Activated effector memory CD4-positive, alpha-beta T cell treated with Interleukin-2 at 50 U/mL for 16 hours (primary cell): ENCODE measurements around the gene ZNF579.
"Not testable (repeated sequence)": the region's sequence is repeated elsewhere in the genome, so short reads cannot be mapped to it uniquely, and the experiment has no call there.

Experiments used
- DNase-seq: peaks from one replicate; pipeline ENCODE4 v3.0.0-alpha.2; 2020

The ZNF579 gene

DNA sequence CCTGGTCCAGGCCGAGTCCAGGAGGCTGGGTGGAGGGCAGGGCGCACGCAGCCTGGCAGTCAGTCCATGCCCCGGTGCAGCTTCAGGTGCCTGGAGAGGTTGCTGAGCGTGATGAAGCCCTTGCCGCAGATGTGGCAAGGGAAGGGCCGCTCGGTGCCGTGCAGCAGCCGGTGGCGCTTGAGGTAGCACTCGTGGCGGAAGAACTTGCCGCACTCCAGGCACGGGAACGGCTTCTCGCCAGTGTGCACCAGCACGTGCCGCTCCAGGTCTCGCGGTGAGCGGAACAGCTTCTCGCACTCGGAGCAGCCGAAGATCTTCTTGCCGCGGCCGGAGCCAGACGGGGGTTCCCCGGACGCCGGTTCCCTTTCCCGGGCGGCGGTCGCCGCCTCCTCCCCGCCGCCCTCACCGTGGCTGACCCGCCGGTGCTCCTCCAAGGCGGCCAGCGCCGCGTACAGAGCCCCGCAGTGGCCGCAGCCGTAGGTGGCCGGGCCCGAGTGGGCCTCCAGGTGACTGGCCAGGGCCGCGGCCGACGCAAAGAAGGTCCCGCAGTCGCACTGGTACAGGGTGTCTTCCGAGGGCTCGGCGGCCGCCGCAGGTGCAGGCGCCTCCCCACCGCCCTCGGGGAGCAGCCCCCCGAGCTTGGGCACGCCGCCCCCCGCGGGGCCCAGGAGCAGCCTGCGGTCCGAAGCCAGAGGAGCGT is 11.9 kb upstream of the ZNF579 start:
- no peak for DNase-seq

DNA sequence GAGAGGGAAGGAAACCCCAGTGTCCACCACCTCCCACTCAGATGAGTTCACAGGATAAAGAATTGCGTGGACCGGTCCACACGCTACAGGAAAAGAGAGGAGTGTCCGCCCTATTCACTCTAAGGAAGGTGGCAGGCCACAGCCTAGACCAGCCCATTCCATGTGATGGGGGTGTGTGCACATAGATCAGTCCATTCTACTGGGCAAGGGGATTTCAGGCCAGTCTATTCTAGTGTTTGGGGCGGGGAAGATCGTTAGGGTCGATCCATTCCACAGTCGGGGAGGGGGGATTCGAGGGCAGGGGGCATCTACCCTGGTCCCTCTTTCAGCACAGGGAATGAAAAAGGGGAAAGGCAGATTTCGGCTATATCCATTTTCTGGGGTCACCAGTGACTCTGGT is 10.9 kb upstream of the ZNF579 start:
- DNase-seq: no peak

DNA sequence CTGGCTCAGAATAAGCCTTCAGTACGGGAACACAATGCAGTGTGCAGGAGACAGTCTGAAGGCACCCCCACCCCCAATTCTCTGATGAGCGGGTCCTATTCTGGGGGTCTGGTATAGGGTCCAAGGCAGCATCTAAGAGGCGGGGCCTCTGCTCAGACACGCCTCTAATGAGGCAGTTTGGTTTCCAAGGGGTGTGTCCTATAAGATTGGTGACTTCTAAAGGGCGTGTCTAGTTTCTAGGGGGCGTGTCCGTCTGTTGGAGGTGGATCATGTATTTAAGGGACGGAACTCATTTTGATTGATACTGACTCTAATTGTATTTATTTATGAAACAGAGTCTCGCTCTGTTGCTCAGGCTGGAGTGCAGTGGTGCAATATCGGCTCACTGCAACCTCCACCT is 10.0 kb upstream of the ZNF579 start:
- DNase-seq: no peak

DNA sequence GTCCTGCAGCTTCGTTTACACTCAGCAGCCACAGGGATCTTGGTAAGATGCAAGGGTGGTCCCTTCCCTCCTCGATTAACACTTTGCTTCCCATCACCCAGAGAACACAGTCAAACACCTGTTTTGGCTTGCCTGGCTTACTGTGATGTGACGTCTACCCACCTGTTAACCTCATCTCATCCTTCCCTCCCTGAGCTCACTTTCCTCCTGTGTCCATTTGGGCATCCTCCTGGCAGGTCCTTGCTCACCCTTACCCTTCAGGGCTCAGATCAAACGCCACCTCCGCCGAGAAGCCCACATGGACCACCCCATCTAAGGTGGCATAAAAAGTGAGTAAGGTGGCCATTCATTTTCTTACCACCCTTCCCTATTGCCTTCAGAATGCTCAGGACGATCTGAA is 9.5 kb upstream of the ZNF579 start:
- DNase-seq: no peak

DNA sequence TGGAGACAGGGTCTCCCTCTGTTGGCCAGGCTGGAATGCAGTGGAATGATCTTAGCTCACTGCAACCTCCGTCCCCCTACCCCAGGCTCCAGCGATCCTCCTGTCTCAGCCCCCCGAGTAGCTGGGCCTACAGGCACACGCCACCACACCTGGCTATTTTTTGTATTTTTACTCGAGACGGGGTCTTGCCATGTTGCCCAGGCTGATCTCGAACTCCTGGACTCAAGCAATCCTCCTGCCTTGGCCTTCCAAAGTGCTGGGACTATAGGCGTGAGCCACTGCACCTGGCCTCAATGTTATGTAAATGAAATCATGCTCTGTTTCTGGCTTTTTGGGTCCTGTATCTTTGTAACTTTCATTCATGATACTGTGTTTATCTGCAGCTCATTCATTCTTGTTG is 8.1 kb upstream of the ZNF579 start:
- DNase-seq: no peak

DNA sequence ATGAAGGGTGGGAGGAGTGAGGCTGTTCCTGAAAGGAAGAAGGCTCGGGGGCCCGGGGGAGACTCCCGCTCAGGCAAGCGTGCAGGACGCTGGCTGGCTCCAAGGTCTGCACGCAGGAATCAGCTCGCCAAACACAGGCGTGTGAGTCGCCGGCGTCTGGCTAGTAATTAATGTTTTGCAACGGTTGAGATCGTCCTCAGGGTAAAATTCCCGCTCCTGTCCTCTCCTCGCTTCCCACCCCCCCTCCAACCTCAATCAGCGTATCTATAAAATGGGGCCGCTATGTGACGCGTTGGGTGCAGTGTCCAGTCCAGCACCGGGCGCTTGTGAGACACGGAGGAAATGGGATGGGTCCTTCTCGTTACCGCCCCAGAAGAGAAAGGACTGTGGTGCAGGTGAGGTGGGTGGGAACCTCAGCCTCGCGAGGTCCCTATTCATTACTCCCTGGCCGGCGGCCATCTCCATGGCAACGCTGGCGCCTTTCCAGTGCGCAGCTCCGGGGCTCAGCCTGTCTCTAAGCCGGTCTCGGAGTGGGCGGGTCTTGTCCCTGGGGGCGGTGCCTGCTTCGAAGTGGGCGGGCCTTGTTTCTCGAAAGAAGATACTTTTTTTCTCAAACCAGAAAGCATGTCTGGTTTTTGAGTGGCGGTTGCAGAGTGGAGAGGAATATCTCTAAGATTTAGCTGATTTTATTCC is 6.5 kb upstream of the ZNF579 start:
- peak; percentile 83 for DNase-seq

DNA sequence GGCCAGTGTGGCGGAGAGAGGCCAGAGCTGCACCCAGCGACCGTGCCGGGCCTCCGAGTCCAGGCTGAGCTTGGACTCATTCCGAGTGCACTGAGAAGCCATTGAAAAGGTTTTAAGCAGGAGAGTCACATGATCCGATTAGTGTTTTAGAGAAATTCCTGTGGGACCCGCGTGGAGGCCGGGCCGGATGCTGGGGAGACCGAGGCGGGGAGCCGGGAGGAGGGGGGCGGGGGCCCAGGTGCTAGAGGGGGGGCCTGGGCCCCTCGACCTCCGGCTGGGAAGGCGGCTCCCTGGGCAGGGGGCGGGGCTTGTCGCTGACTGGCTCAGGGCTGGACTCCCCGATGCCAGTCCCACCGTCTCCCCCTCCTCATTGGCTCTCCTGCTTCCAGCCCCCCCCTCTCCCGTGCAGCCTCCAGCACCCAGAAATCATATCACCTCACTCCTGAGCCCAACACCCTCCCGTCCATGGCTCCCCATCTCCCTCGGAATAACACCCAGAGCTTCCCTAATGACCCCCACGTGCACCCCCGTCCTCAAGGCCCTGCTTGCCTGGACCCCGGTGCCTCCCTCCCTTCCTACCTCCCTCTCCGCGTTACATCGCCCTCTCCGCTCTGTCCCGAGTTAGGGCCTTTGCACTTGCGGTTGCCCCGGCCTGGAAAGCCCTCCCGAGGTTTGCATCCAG is 5.2 kb upstream of the ZNF579 start:
- DNase-seq: peak; percentile 17

DNA sequence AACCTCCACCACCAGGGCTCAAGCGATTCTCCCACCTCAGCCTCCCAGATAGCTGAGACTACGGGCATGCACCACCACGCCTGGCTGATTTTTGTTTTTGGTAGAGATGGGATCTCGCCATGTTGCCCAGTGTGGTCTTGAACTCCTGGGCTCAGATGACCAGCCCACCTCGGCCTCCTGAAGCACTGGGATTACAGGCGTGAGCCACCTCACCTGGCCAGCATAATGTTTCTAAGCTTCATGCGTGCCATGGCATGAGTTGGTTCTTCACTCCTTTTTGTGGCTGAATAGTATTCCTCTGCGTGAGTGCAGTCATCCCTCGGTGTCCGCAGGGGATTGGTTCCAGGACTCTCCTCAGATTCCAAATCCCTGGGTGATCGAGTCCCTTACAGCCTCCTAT is 4.2 kb upstream of the ZNF579 start:
- no peak for DNase-seq

DNA sequence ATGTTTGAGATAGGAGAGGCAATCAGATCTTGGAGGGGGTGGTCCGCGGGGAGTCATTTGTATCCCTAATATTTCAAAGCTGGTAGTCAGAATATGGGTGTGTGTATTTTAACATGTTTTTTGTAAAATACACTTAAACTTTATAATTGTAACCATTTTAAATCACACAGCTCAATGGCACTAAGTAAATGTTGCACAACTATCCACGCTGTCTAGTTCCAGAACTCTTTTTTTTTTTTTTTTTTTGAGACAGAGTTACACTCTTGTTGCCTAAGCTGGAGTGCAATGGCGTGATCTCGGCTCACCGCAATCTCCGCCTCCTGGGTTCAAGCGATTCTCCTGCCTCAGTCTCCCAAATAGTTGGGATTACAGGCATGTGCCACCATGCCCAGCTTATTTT is 3.2 kb upstream of the ZNF579 start:
- not testable (repeated sequence) for DNase-seq

DNA sequence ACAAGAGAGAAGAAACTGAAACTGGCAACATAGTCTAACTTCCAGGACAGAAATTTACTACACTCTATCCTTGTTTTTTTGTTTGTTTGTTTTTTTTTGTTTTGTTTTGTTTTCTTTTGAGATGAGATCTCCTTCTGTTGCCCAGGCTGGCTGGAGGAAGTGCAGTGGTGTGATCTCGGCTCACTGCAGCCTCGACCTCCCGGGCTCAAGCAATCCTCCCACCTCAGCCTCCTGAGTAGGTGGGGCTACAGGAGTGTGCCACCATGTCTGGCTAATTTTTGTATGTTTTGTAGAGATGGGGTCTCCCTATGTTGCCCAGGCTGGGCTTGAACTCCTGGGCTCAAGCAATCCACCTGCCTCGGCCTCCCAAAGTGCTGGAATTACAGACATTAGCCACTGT is 1.6 kb upstream of the ZNF579 start:
- not testable (repeated sequence) for DNase-seq

DNA sequence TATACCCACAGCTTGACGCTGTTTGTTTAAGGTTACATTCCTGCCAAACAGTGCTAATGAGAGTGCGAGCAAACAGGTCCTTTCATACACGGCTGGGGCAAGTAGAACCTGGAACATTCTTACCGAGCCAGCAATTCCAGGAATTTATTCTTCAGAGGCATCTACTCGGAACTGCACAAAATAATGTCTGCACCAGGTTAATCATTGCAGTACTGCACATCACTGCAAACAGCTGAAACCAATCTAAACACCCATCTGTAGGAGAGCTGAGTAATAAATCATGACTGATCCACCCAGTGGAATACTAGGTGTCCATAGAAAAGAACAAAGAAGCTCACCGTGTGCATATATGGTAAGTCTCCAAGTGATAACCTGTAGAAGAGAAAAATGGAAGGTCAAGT is 1.2 kb upstream of the ZNF579 start:
- DNase-seq: no peak

DNA sequence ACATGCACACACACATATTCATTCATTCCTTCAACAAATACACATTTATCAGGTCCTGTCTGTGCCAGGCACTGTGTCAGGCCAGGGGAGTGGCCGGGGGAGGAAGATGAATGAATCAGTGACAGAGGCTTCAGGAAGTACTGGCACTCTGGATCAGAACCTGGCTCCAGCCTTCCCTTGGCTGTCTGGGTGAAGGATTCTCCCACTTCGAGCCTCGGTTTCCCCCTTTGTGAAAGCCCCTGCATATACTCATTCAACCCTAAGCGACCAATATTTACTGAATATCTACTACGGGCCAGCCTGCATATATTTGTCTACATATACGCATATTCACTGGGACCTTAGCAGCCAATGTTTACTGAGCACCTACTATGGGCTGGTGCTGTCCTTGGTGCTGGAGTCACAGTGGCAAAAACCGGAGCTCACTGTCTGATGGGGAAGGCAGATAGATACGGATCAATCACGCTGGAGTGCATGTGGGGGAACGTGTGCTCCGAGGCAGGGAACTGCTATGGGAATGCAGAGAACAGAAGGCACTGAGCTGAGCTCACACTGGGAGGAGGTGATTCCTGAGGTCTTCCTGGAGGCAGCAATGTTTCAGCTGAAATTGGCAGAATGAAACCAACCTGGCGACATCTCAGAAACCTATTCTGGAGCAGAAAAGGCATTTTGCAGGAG is 636 bp upstream of the ZNF579 start:
- DNase-seq: no peak

DNA sequence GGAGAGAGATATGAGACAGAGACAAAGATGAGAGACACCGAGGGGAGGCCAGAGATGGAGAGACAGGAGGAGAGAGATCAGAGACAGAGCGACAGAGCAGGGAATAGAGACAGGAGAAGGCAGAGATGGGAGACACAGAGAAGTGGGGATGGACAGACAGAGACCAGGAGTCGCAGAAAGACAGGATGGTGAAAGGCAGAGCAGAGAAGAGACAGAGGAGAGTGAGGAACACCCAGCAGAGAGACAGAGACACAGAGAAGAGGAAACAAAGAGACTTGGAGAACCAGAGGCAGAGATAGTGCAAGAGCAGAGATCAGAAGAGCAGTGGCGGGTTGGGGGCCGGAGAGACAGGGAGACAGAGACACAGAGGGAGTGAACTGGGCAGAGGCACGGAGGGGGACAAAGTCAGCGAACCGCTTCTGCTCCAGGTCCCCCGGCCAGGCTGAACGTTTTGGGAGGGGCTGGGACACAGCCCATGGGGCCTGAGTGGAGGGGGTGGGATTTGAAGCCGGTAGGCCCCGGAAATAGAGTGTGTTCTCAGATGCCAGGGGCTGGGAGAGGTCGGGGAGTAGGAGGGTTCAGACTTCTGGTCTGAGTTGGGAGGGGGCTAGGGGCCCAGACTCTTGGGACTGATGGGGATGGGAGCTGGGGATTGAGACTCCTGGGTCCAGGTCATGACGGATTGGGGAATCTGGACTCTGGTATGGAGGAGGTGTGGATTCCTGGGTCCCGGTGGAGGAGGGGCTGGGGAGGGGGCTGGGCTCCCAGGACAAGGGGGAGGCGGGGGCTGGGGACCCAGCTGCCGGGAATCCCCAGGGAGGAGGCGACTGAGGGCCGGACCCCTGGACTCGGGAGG is 654 bp downstream of the ZNF579 start:
- no peak for DNase-seq

DNA sequence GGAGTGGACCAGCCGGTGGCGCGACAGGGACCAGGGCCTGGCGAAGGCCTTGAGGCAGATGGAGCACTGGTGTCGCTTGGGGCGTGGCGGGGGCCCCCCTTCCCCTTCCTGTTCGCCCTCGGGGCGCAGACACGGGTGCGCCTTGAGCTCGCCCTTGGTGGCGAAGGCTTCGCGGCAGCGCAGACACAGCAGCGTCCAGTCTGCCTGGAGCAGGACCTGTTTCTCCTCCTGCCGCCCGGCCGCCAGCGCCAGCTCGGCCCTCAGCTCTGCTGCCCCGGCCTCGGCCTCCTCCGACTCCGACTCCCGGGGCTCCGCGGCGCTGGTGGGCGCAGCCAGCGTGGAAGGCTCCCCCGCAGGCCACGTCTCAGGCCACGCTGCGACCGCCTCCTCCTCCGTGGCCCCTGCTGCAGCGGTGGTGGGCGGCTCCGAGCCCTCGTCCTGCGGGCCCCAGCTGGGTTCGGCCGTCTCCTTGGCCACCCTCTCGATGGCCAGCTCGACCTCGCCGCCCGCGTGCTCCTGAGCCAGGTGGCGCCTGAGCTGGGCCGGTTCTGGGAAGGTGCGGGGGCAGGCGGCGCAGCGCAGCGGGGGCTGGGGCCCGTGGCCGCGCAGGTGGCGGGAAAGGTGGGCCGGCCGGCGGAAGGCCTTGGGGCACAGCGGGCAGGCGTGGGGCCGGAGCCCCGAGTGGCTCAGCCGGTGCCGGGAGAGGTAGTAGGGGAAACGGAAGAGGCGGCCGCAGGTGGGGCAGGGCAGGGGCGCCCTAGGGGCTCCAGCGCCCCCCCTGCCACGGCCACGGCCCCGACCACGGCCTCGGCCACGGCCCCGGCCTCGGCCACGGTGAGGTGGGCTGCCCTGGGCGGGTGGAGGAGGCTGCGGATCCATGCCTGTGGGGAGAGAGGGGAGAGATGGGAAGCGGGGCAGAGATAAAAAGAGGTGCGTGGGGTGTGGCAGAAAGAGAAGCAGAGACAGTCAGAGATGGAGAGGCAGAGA is 1.6 kb downstream of the ZNF579 start:
- no peak for DNase-seq

DNA sequence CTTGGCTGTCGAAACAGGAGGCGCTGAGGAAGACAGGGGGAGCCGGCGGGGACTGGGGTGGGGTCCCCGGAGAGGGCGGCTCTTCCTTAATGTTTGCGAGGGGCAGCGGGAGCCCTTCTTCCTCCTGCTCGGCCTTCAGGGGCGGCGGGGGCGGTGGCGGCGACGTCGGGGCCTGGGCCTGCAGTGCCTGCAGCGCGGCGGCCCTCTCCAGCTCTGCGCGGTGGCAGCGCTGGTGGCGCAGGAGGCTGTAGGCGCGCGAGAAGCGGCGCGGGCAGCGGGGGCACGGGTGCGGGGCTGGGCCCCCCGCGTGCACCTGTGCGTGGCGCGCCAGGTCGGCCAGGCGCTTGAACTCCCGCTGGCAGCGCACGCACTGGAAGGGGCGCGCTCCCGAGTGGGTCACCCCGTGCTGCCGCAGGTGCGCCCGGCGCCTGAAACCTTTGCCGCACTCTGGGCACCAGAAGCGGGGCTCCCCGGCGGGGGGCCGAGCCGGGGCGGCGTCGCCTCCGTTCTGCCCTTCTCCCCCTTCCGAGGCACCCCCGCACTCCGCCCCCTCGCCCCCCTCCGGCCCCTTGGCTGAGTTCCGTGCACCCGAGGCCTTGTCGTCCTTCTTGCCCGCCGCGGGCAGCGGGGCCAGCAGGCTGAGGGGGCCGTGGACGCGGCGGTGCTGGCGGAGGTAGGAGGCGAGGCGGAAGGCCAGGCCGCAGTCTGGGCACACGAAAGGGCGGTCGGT is 2.5 kb downstream of the ZNF579 start:
- DNase-seq: no peak

DNA sequence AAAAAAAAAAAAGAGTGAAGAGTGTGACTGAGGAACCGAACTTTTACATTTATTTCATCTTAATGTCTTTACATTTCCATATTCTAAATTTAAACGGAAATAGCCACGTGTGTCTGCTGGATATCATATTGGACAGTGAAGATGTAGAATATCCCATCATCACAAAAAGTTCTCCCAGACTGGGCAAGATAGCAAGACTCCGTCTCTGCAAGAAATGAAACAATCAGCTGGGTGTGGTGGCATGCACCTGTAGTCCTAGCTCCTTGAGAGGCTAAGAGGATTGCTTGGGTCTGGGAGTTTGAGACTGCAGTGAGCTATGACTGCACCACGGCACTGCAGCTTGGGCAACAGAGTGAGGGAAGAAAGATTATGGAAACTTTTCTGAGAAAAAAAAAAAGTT is 3.9 kb downstream of the ZNF579 start:
- no peak for DNase-seq

DNA sequence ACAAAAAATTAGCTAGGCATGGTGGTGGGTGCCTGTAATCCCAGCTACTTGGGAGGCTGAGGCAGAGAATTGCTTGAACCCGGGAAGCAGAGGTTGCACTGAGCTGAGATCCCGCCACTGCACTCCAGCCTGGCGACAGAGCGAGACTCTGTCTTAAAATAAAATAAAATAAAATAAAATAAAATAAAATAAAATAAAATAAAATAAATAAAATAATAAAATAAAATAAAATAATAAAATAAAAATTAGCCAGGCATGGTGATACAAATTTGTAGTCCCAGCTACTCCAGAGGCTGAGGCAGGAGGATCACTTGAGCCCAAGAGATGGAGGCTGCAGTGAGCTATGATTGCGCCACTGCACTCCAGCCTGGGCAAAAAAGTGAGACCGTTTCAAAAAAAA is 6.7 kb downstream of the ZNF579 start:
- not testable (repeated sequence) for DNase-seq

DNA sequence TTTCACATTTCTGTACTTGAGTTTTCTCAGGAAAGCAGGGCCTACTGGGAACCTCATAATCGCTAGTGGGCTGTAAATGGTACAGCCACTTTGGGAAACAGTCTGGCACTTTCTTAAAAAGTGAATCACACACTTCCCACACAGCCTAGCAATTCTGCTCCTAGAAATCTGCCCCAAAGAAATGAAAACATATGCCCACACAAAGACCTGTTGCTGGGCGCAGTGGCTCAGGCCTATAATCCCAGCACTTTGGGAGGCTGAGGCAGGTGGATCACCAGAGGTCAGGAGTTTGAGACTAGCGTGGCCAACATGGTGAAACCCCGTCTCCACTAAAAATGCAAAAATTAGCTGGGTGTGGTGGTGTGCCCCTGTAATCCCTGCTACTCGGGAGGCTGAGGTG is 11.2 kb downstream of the ZNF579 start:
- DNase-seq: not testable (repeated sequence)

DNA sequence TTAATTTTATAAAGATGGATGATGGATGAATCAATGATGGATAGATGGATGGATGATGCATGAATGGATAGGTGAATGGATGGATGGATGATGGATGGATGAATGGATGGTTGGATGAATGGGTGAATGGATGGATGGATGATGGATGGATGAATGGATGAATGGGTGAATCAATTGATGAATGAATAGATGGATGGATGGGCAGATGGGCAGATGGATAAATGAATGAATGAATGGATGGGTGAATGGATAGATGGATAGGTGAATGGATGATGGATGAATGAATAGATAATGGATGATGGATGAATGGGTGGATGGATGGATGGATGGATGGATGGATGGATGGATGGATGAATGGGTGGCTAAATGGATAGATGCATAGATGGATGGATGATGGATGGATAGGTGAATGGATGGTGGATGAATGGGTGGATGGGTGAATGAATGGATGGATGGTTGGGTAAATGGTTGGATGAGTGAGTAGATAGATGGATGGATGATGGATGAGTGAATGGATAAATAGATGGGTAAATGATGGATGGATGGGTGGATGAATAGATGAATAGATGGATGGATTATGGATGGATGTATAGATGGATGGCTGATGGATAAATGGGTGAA is 12.8 kb downstream of the ZNF579 start:
- no peak for DNase-seq

DNA sequence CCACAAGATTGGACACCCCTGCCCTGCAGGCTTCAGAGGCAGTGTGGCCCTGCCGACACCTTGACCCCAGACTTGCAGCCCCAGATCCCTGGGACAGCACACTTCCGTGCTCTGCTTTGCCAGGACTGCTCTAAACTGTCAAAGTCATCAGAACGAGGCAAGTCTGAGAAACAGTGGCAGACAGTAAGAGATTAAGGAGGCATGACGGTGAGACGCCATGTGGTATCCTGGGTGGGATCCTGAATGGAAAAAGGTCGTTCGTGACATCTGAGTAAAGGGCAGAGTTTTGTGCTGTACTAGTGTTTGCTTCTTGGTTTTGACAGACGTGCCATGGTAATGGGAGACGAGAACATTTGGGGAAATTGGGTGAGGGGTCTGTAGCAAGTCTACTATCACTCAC is 13.8 kb downstream of the ZNF579 start:
- DNase-seq: no peak
